Liver (tissue), 9 donors: ENCODE results near the gene PAK1. TPM values are rescaled to one million over a fixed set of nuclear protein-coding genes. Genes with fewer than 3 reads are reported as not detected.

Experiments used
- DNase-seq: peaks from one replicate; pipeline ENCODE4 v3.0.0-alpha.2; 2017; ENCODE audit warnings: low spot score
- H3K27ac ChIP-seq, 2 donors: one replicate each; pipeline ENCODE4 v1.7.0; 2013; ENCODE audit warnings: inconsistent platforms in 2 of 2, low read length in 2 of 2, control low read depth in 1 of 2, low read depth in 1 of 2, mild to moderate bottlenecking in 1 of 2
- H3K27me3 ChIP-seq, 4 donors: one replicate each; pipeline versions ENCODE4 v1.6.1 to v1.7.0; 2013; ENCODE audit warnings: low read length in 3 of 4, inconsistent platforms in 1 of 4, mild to moderate bottlenecking in 1 of 4, moderate library complexity in 1 of 4; ENCODE audit not compliant: control insufficient read depth in 4 of 4, insufficient read depth in 4 of 4
- H3K36me3 ChIP-seq, 4 donors: one replicate each; pipeline versions ENCODE4 v1.6.1 to v1.7.0; 2013; ENCODE audit warnings: low read length in 3 of 4, mild to moderate bottlenecking in 3 of 4, low read depth in 1 of 4, moderate library complexity in 1 of 4; ENCODE audit not compliant: control insufficient read depth in 4 of 4, insufficient read depth in 3 of 4
- H3K4me1 ChIP-seq, 4 donors: one replicate each; pipeline versions ENCODE4 v1.6.1 to v1.7.0; 2013; ENCODE audit warnings: low read length in 3 of 4, mild to moderate bottlenecking in 3 of 4, moderate library complexity in 1 of 4; ENCODE audit not compliant: control insufficient read depth in 4 of 4, insufficient read depth in 4 of 4
- H3K4me3 ChIP-seq, 3 donors: one replicate each; pipeline versions ENCODE4 v1.6.1 to v1.7.0; 2013; ENCODE audit warnings: low read length in 3 of 3, control low read depth in 1 of 3, low read depth in 1 of 3, mild to moderate bottlenecking in 1 of 3
- H3K9ac ChIP-seq, 2 donors: one replicate each; pipeline ENCODE4 v1.7.0; 2013; ENCODE audit warnings: low read length in 2 of 2, mild to moderate bottlenecking in 2 of 2, moderate library complexity in 2 of 2, control low read depth in 1 of 2, low read depth in 1 of 2
- H3K9me3 ChIP-seq, 4 donors: one replicate each; pipeline versions ENCODE4 v1.6.1 to v1.7.0; 2013; ENCODE audit warnings: low read length in 3 of 4; ENCODE audit not compliant: control insufficient read depth in 4 of 4
- ATF3 ChIP-seq: IDR thresholded peaks from 2 replicates; pipeline ENCODE4 v1.6.1; 2016; ENCODE audit warnings: antibody characterized with exemption
- CTCF ChIP-seq: fragments of 150-350 bp; IDR thresholded peaks from 2 replicates; pipeline ENCODE4 v1.5.1; 2017; ENCODE audit warnings: improper control_type of control experiment, low read depth, low read length; ENCODE audit not compliant: missing input control
- EGR1 ChIP-seq, 2 donors: IDR thresholded peaks; 2 replicates each; pipeline ENCODE4 v1.6.1; 2016 to 2018; ENCODE audit warnings: antibody characterized with exemption in 2 of 2, low read depth in 2 of 2
- FOXA2 ChIP-seq: IDR thresholded peaks from 2 replicates; pipeline ENCODE4 v1.6.1; 2016; ENCODE audit warnings: antibody characterized with exemption
- HNF4G ChIP-seq: IDR thresholded peaks from 2 replicates; pipeline ENCODE4 v1.6.1; 2016; ENCODE audit warnings: antibody characterized with exemption
- RAD21 ChIP-seq, 2 donors: IDR thresholded peaks; 2 replicates each; pipeline ENCODE4 v1.6.1; 2016; ENCODE audit warnings: antibody characterized with exemption in 2 of 2, mild to moderate bottlenecking in 2 of 2
- SP1 ChIP-seq: IDR thresholded peaks from 2 replicates; pipeline ENCODE4 v1.6.1; 2018; ENCODE audit warnings: antibody characterized with exemption, mild to moderate bottlenecking
- TAF1 ChIP-seq: conservative IDR thresholded peaks from 2 replicates; pipeline ENCODE4 v1.6.1; 2016; ENCODE audit warnings: antibody characterized with exemption, mild to moderate bottlenecking
- WGBS: extraction: QIAGEN DNeasy Blood & Tissue Kit; methylation state at CpG from one replicate; pipeline ENCODE4 v1.1.7; 2013; 5-methylcytosine and 5-hydroxymethylcytosine counted together
- polyA plus RNA-seq, 2 donors: library from polyadenylated mRNA; stranded (reverse) in 1 of 2; unstranded in 1 of 2; fragments of 200-250 nt in 1 of 2; fragments of >200 nt in 1 of 2; fragmentation: Nextera tagmentation in 1 of 2; extraction: Ambion mirVana in 1 of 2; gene quantifications; one replicate each; pipeline versions ENCODE4 v1.2.1 to v1.2.3, GENCODE V29; 2013 to 2015
- total RNA-seq, 2 donors: library from RNA; depleted of rRNA; stranded (reverse); fragments of >200 nt; gene quantifications; one replicate each; pipeline ENCODE4 v1.2.3, GENCODE V29; 2014
- TF ChIP-seq, protein P1 (sequence below): IDR thresholded peaks from 2 replicates; pipeline ENCODE4 v1.6.1; 2016; ENCODE audit warnings: antibody characterized with exemption, mild to moderate bottlenecking
- TF ChIP-seq, protein P2 (sequence below): IDR thresholded peaks from 2 replicates; pipeline ENCODE4 v1.6.1; 2016; ENCODE audit warnings: antibody characterized with exemption
- donor health status: healthy.
- donor health status: healthy.
- donor health status: healthy.
- donor health status: healthy.
- donor health status: healthy.

The PAK1 gene
- total and polyA plus RNA-seq, 4 donors: 3.6 to 24.9 (median 7.4) TPM

DNA sequence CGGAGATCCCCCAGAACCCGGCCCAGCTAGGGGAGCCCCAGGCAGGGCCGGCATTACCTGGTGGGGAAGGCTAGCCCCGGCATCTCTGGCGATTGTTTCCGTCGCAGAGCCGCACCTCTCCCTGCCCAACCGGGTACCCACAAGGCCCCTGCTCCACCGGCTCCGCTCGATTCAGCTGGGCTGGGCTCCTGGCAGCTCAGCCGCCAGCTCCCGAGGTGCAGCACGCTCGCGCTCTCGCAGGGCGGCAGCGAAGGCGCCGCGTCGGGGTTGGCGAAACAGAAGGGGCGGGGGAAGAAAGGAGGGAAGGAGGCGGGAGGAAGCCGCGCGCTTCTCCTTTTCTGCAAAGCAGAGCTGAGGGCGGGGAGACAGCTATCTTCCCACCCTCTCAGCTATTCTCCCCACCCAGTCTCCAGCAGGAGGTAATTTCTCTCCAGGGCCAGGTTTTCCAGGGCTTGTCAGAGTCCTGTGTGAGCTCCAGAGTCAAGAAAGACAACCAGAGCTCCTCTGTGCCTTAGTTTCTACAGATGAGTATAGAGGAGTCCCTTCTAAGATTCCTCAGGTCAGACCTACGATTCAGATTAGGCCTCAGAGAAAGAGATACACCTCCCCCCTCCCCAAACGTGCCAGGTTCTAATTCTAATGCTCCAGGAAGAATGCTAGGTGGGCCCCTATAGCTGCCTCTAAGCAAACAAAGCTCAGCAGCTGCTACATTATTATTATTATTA, 62.0 kb downstream of the PAK1 start:
- WGBS: 30% methylated on average over 33 of the region's 33 CpGs
- H3K9ac ChIP-seq: no peak overlapping the region
- no peaks in the 10 kb centered on the region for H3K36me3 ChIP-seq
- DNase-seq: peak; percentile 82
- TF ChIP-seq FOXA2 (no peak), RAD21 (IDR thresholded peaks at IDR 0.05) (peak; percentile 24 to 53)
- H3K27me3 ChIP-seq: no peaks in the 10 kb centered on the region
- H3K9me3 ChIP-seq: no peaks in the 10 kb centered on the region
- peak overlapping the region; percentile 1 to 24 (median 18) for H3K4me3 ChIP-seq
- H3K27ac ChIP-seq: peak overlapping the region; percentile 2 to 29
- H3K4me1 ChIP-seq: peaks cover 0 to 16% (median 11%) of the 10 kb centered on the region in 4 donors

GRCh38 chr11:77411137-77411707, 62.7 kb downstream of the PAK1 start:
- WGBS: 71% methylated on average over 6 of the region's 6 CpGs
- H3K4me1 ChIP-seq: peaks cover 0 to 16% (median 11%) of the 10 kb centered on the region in 4 donors
- peak; percentile 44 for DNase-seq
- H3K9ac ChIP-seq: no peak overlapping the region
- no peaks in the 10 kb centered on the region for H3K9me3 ChIP-seq
- no peaks in the 10 kb centered on the region for H3K27me3 ChIP-seq
- TF ChIP-seq, protein P1, sequence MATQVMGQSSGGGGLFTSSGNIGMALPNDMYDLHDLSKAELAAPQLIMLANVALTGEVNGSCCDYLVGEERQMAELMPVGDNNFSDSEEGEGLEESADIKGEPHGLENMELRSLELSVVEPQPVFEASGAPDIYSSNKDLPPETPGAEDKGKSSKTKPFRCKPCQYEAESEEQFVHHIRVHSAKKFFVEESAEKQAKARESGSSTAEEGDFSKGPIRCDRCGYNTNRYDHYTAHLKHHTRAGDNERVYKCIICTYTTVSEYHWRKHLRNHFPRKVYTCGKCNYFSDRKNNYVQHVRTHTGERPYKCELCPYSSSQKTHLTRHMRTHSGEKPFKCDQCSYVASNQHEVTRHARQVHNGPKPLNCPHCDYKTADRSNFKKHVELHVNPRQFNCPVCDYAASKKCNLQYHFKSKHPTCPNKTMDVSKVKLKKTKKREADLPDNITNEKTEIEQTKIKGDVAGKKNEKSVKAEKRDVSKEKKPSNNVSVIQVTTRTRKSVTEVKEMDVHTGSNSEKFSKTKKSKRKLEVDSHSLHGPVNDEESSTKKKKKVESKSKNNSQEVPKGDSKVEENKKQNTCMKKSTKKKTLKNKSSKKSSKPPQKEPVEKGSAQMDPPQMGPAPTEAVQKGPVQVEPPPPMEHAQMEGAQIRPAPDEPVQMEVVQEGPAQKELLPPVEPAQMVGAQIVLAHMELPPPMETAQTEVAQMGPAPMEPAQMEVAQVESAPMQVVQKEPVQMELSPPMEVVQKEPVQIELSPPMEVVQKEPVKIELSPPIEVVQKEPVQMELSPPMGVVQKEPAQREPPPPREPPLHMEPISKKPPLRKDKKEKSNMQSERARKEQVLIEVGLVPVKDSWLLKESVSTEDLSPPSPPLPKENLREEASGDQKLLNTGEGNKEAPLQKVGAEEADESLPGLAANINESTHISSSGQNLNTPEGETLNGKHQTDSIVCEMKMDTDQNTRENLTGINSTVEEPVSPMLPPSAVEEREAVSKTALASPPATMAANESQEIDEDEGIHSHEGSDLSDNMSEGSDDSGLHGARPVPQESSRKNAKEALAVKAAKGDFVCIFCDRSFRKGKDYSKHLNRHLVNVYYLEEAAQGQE: no peak
- TF ChIP-seq, protein P2, sequence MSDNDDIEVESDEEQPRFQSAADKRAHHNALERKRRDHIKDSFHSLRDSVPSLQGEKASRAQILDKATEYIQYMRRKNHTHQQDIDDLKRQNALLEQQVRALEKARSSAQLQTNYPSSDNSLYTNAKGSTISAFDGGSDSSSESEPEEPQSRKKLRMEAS: no peak
- TF ChIP-seq HNF4G: no peak
- no peak for TF ChIP-seq FOXA2
- no peak for TF ChIP-seq SP1
- no peak for TF ChIP-seq CTCF
- H3K27ac ChIP-seq: peak overlapping the region; percentile 2 to 29
- H3K36me3 ChIP-seq: no peaks in the 10 kb centered on the region
- peak overlapping the region; percentile 1 to 24 (median 18) for H3K4me3 ChIP-seq

DNA sequence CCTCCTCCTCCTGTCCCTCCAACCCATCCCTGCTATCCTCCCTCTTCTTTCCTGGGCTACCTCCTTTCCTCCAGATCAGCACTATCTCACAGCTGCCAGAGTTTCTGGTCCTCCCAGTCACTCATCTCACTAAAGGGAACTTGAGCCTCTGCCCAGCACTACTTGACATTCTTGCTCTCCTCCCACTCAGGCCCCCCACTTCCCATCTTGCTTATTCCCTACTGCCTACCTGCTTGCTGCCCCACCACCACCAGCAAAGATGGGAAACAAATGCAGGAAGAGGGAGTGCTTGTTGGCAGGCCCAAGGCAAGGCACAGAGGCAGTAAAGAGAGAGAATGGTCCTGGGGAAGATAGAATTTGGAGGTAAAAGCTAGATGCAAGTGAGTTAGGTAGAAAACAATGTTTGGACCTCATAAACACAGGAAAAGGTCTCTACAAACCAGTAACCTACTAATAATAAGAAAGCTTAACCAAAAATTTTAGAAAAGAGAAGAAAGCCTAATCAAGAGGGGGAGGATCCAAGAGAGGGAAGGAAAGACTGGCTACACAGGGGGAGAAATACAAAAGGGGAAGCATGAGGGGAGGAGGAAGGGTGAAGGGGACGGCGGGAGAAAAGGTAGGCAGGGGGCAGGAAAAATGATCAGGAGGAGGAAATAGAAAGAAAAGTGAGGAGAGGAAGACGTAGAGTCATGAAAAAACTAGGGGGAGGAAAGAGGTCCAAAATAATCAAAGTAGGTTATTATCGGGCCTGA, 63.6 kb downstream of the PAK1 start:
- Histone ChIP-seq H3K4me3 (no peak overlapping the region), H3K4me1 (peaks cover 0 to 16% (median 11%) of the 10 kb centered on the region in 4 donors), H3K36me3 (no peaks in the 10 kb centered on the region), H3K9me3 (no peaks in the 10 kb centered on the region), H3K9ac (no peak overlapping the region), H3K27me3 (no peaks in the 10 kb centered on the region), H3K27ac (no peak overlapping the region)
- no peak for DNase-seq
- TF ChIP-seq RAD21 (IDR thresholded peaks at IDR 0.05) (no peak), ATF3 (no peak), HNF4G (no peak), TAF1 (no peak), SP1 (no peak), EGR1 (IDR thresholded peaks at IDR 0.05; ENCODE audit: low read depth in 2 of 2) (no peak)
- TF ChIP-seq, protein P1: no peak
- WGBS: 82% methylated on average over 4 of the region's 4 CpGs
